ENCODE results near the gene FNIP1. TPM values are rescaled to one million over a fixed set of nuclear protein-coding genes. Genes with fewer than 3 reads are reported as not detected.

Gene FNIP1
- total RNA-seq (ENCODE audit: low replicate concordance) = 32.5 and 36.5 TPM in 2 replicates

GRCh38 chr5:131796793-131797693, at the start of gene FNIP1:
TSS of gene FNIP1 (minus strand) at chr5:131797017. CDS start at chr5:131796921, 96 bp downstream.

DNA sequence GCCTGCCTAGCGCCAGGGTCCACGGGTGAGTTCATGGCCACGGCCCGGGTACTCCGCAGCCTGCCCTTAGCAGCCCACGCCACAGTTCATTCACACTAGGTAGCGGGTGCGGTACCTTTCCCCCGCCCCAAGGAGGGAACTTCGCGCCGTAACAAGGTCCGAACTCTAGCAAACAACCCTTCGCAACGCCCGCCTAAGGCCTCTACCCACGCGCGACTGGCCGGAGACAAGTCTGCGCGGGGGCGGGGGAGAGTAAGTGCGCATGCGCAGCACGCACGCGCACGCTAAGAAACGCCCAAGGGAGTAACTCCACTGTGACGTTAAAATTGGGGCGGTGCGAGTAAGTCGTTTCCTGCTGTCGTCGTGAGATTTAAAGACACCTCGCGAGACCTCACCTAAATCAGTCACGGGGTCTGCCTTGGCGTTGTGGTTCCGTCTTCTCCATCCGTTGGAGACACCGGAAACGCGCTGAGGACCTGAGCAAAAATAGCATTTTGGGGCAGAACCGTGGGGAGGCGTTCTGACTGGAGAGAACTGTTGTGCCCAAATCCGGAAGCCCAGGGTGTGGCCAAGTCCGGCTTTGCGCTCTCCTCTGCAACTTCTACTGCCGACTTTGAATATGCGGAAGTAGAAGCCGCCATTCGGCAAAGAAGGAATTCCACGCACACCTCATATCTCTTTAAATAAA, 161.7 kb downstream of the FNIP1 start, which contains the start of gene RAPGEF6:
RAPGEF6 (minus strand) TSS at position 234 of the 688 bp plus-strand sequence; CDS start at position 35, 199 bp downstream.

Other genes with a start within 250 kb of the FNIP1 start
- gene RAPGEF6, start 161.8 kb downstream of the FNIP1 start, total RNA-seq (ENCODE audit: low replicate concordance) = 24.4 and 68.1 TPM in 2 replicates
- gene MEIKIN, start 148.6 kb upstream of the FNIP1 start, total RNA-seq (ENCODE audit: low replicate concordance) = not detected in 2 replicates
- gene ACSL6, start 214.6 kb upstream of the FNIP1 start, total RNA-seq (ENCODE audit: low replicate concordance) = 0.12 TPM in 1 of 2 replicates, not detected in the other